K562 (cell line): ENCODE data around the gene SPATA33. TPM values are rescaled to one million over a fixed set of nuclear protein-coding genes. Genes with fewer than 3 reads are reported as not detected.

Experiments
- ATAC-seq: fragments of 200-7000 bp; cut with Tn5 transposase; 3 replicates; pipeline ENCODE4 v1.9.1; 2020; ENCODE audit warnings: moderate library complexity
- BruUV-seq: library from RNA; stranded (reverse); fragments of 400-500 nt; replicated peaks from 2 replicates; lab custom pipeline; 2021; lab: Mats Ljungman, UMichigan
- CTCF ChIA-PET: fragments of 300-600 bp; formaldehyde crosslinking; extraction: SDS; loops from one replicate; lab custom pipeline; 2021; ENCODE audit warnings: low intra/inter-chr PET ratio; lab: Yijun Ruan, JAX
- POLR2A ChIA-PET: fragments of 300-600, 350-650 bp; sonication (Branson Sonifier 250); formaldehyde crosslinking; extraction: SDS; loops from one replicate; lab custom pipeline; 2021; ENCODE audit warnings: antibody characterized with exemption, inconsistent platforms; lab: Yijun Ruan, JAX
- DNase-seq, 4 experiments: peaks; one replicate each; pipeline versions ENCODE4 v3.0.0 to v3.0.0-alpha.2; 2011 to 2018; ENCODE audit warnings: low spot score in 3 of 4, mixed read lengths in 3 of 4; ENCODE audit errors: extremely low read depth in 1 of 4
- FAIRE-seq: peaks from 2 replicates; lab custom pipeline; 2011; peaks lifted over from hg19 to GRCh38; lab: Jason Lieb, UNC
- H2AFZ ChIP-seq: 2 replicates; pipeline ENCODE4 v1.6.0; 2011; ENCODE audit warnings: low read depth, low read length, control low read depth, inconsistent platforms
- H3K27ac ChIP-seq: fragments of 200-600 bp; 3 replicates; pipeline ENCODE4 v1.8.0; 2011; ENCODE audit warnings: low read depth, mild to moderate bottlenecking, control low read depth, inconsistent platforms, low read length, moderate library complexity, mixed read lengths; ENCODE audit errors: extremely low read depth
- H3K27me3 ChIP-seq, 2 experiments: fragments of 300-600 bp in 1 of 2; 2 replicates in 1 of 2; 3 replicates in 1 of 2; pipeline versions ENCODE4 v1.6.0 to v1.8.0; 2011; ENCODE audit warnings: inconsistent platforms in 2 of 2, low read length in 2 of 2, mild to moderate bottlenecking in 1 of 2, mixed read lengths in 1 of 2, moderate library complexity in 1 of 2; ENCODE audit not compliant: control insufficient read depth in 2 of 2, insufficient read depth in 2 of 2
- H3K36me3 ChIP-seq: fragments of 300-600 bp; 3 replicates; pipeline ENCODE4 v1.8.0; 2011; ENCODE audit warnings: mild to moderate bottlenecking, low read length, inconsistent platforms; ENCODE audit not compliant: control insufficient read depth, insufficient read depth
- H3K4me1 ChIP-seq, 2 experiments: fragments of 200-600 bp in 1 of 2; replicated peaks in 1 of 2; 2 replicates in 1 of 2; 3 replicates in 1 of 2; pipeline versions ENCODE4 v1.5.1 to v1.8.0; 2011; ENCODE audit warnings: inconsistent platforms in 2 of 2, low read length in 2 of 2, mild to moderate bottlenecking in 1 of 2, mixed read lengths in 1 of 2, moderate library complexity in 1 of 2; ENCODE audit not compliant: control insufficient read depth in 2 of 2, insufficient read depth in 2 of 2
- H3K4me2 ChIP-seq: 2 replicates; pipeline ENCODE4 v1.6.1; 2011; ENCODE audit warnings: low read length, control low read depth, inconsistent platforms, mixed read lengths; ENCODE audit not compliant: insufficient read depth
- H3K4me3 ChIP-seq: fragments of 200-600 bp; sonication (generic), shearing (Covaris generic); 2 replicates; pipeline ENCODE4 v1.5.1; 2016; ENCODE audit warnings: control low read depth, inconsistent platforms
- H3K79me2 ChIP-seq: fragments of 200-600 bp; 3 replicates; pipeline ENCODE4 v1.8.0; 2011; ENCODE audit warnings: low read length, inconsistent platforms; ENCODE audit not compliant: control insufficient read depth, insufficient read depth
- H3K9ac ChIP-seq, 2 experiments: 2 replicates each; pipeline versions ENCODE4 v1.6.0 to v1.6.1; 2011; ENCODE audit warnings: low read depth in 2 of 2, low read length in 2 of 2, control low read depth in 1 of 2, inconsistent platforms in 1 of 2, mild to moderate bottlenecking in 1 of 2, mixed read lengths in 1 of 2; ENCODE audit not compliant: insufficient read depth in 1 of 2
- H3K9me1 ChIP-seq: one replicate; pipeline ENCODE4 v1.6.0; 2011; ENCODE audit warnings: inconsistent platforms, mild to moderate bottlenecking, low read length, moderate library complexity; ENCODE audit not compliant: control insufficient read depth, insufficient read depth
- H3K9me3 ChIP-seq: replicated peaks from 2 replicates; pipeline ENCODE4 v1.5.1; 2011; ENCODE audit warnings: low read depth, low read length, inconsistent platforms; ENCODE audit not compliant: control insufficient read depth, insufficient read depth
- H4K20me1 ChIP-seq: replicated peaks from 2 replicates; pipeline ENCODE4 v1.6.1; 2011; ENCODE audit warnings: low read length, inconsistent platforms, mixed read lengths; ENCODE audit not compliant: control insufficient read depth, insufficient read depth
- CBFB ChIP-seq: sonication (generic); formaldehyde crosslinking; IDR thresholded peaks from 2 replicates; pipeline ENCODE4 v1.4.0; 2020; ENCODE audit warnings: mild to moderate bottlenecking, missing genetic modification reagents
- CREB1 ChIP-seq, 2 experiments: sonication (generic) in 1 of 2; formaldehyde crosslinking in 1 of 2; IDR thresholded peaks; 2 replicates each; pipeline versions ENCODE4 v1.6.1 to v1.8.0; 2012 to 2022; ENCODE audit warnings: inconsistent platforms in 1 of 2, mild to moderate bottlenecking in 1 of 2, missing genetic modification reagents in 1 of 2, moderate library complexity in 1 of 2
- ELK1 ChIP-seq: sonication (generic); formaldehyde crosslinking; IDR thresholded peaks from 2 replicates; pipeline ENCODE4 v1.8.1; 2022; ENCODE audit warnings: missing genetic modification reagents
- MAZ ChIP-seq, 2 experiments: fragments of 450-650 bp in 1 of 2; sonication (generic) in 1 of 2; formaldehyde crosslinking; IDR thresholded peaks in 1 of 2; conservative IDR thresholded peaks in 1 of 2; 2 replicates each; pipeline versions ENCODE4 v1.4.0 to v1.5.0; 2020; ENCODE audit warnings: mild to moderate bottlenecking in 1 of 2, missing genetic modification reagents in 1 of 2
- NFRKB ChIP-seq: fragments of 450-650 bp; IDR thresholded peaks from 2 replicates; pipeline ENCODE4 v1.6.1; 2016; ENCODE audit warnings: low read depth
- NRF1 ChIP-seq, 2 experiments: fragments of 450-650 bp; IDR thresholded peaks in 1 of 2; conservative IDR thresholded peaks in 1 of 2; 2 replicates each; pipeline ENCODE4 v1.6.1; 2014; ENCODE audit warnings: mild to moderate bottlenecking in 2 of 2
- RAD21 ChIP-seq, 2 experiments: fragments of 250-450 bp in 1 of 2; fragments of 450-650 bp in 1 of 2; sonication (Bioruptor Pico) in 1 of 2; formaldehyde crosslinking in 1 of 2; IDR thresholded peaks in 1 of 2; conservative IDR thresholded peaks in 1 of 2; 2 replicates each; pipeline versions ENCODE4 v1.4.0 to v1.8.0; 2020 to 2022; ENCODE audit warnings: mild to moderate bottlenecking in 2 of 2, moderate library complexity in 1 of 2
- RBM17 ChIP-seq: fragments of 200-400 bp; formaldehyde crosslinking; IDR thresholded peaks from 2 replicates; pipeline ENCODE4 v1.6.1; 2017; ENCODE audit warnings: low read depth, mild to moderate bottlenecking, low read length, borderline replicate concordance
- SMC3 ChIP-seq: conservative IDR thresholded peaks from 2 replicates; pipeline ENCODE4 v1.6.1; 2011; ENCODE audit warnings: low read depth, low read length, improper control_type of control experiment; ENCODE audit not compliant: insufficient read depth
- SNIP1 ChIP-seq: fragments of 450-650 bp; IDR thresholded peaks from 2 replicates; pipeline ENCODE4 v1.7.1; 2017; ENCODE audit warnings: low read depth, mild to moderate bottlenecking
- TEAD1 ChIP-seq, 2 experiments: fragments of 450-650 bp in 1 of 2; sonication (generic) in 1 of 2; formaldehyde crosslinking; IDR thresholded peaks; 2 replicates each; pipeline versions ENCODE4 v1.4.0 to v1.8.0; 2020 to 2022; ENCODE audit warnings: mild to moderate bottlenecking in 2 of 2, missing genetic modification reagents in 1 of 2
- TEAD4 ChIP-seq, 2 experiments: sonication (generic) in 1 of 2; formaldehyde crosslinking in 1 of 2; IDR thresholded peaks; 2 replicates each; pipeline versions ENCODE4 v1.6.1 to v1.8.0; 2012 to 2022; ENCODE audit warnings: borderline replicate concordance in 1 of 2, inconsistent platforms in 1 of 2, low read length in 1 of 2, mild to moderate bottlenecking in 1 of 2, missing genetic modification reagents in 1 of 2
- TRIM24 ChIP-seq, 2 experiments: fragments of 450-650 bp; IDR thresholded peaks; 2 replicates each; pipeline ENCODE4 v1.6.1; 2016
- ZNF280B ChIP-seq: fragments of 250-450 bp; sonication (Bioruptor Pico); IDR thresholded peaks from 2 replicates; pipeline ENCODE4 v1.5.1; 2021; ENCODE audit warnings: mild to moderate bottlenecking
- WGBS: fragments of 100-300 bp; shearing (Covaris generic); methylation state at CpG from one replicate; pipeline ENCODE4 v1.1.6; 2016; ENCODE audit warnings: low coverage, mixed read lengths; ENCODE audit not compliant: insufficient coverage; ENCODE audit errors: missing lambda C conversion rate; 5-methylcytosine and 5-hydroxymethylcytosine counted together
- in situ Hi-C: fragments of 300-500 bp; cut with MboI; formaldehyde crosslinking; loops from 4 replicates; pipeline ENCODE4 v1.15.0; 2018; ENCODE audit warnings: inconsistent platforms, mixed read lengths
- intact Hi-C: fragments of 100-400 bp; cut with micrococcal nuclease; formaldehyde crosslinking; loops from 2 replicates; pipeline ENCODE4 v1.14.2; 2022
- polyA plus RNA-seq, 8 experiments: library from polyadenylated mRNA; depleted of rRNA in 4 of 8; stranded (reverse) in 5 of 8; unstranded in 3 of 8; fragments of >200 nt; fragmentation: Nextera tagmentation in 2 of 8; fragmentation: Illumina TruSeq in 1 of 8; extraction: Ambion mirVana in 2 of 8; extraction: Trizol in 1 of 8; gene quantifications; 2 replicates each; pipeline versions ENCODE4 v1.2.1 to v1.2.3, GENCODE V29; 2011 to 2014; ENCODE audit warnings: inconsistent platforms in 1 of 8, missing spikeins in 1 of 8
- total RNA-seq, 7 experiments: library from RNA; depleted of rRNA in 6 of 7; stranded (reverse); fragments of >200 nt in 6 of 7; fragmentation: Illumina TruSeq in 2 of 7; extraction: Trizol in 2 of 7; gene quantifications; 2 replicates each; pipeline versions ENCODE4 v1.2.1 to v1.2.3, GENCODE V29; 2011 to 2021; ENCODE audit warnings: low replicate concordance in 1 of 7

The SPATA33 gene
- total and polyA plus RNA-seq, 9 of the 15 experiments (the other 6 are each of a cell fraction or from before 2014, with no cell fraction given), result 4.0 to 20.0 (median 11.8) TPM

- H3K4me2 ChIP-seq, result peak overlapping the region; percentile 86
- H3K79me2 ChIP-seq, result peaks cover 9% of the 10 kb centered on the region
- WGBS, result 2% methylated on average over 42 of the region's 78 CpGs
- peak overlapping the region; percentile 51 for H3K4me3 ChIP-seq
- peaks cover 11% of the 10 kb centered on the region for H3K9me1 ChIP-seq
- BruUV-seq, result TSS peak; percentile 50
- FAIRE-seq (no peak), ATAC-seq (peak; percentile 74), DNase-seq (peak; percentile 48 to 82 (median 62))
- H3K27me3 ChIP-seq, result no peaks in the 10 kb centered on the region
- peak overlapping the region; percentile 76 for H3K27ac ChIP-seq
- in situ Hi-C loops (loop anchor here (5.0 kb wide), 1 partner anchor 161 kb away; no protein-coding TSS in a partner anchor), intact Hi-C loops (loop anchor here (2.0 to 5.0 kb wide), 3 partner anchors 18 to 211 kb away; no protein-coding TSS in a partner anchor)
- peaks cover 13 to 64% of the 10 kb centered on the region in 2 experiments for H3K4me1 ChIP-seq
- ChIA-PET POLR2A (interaction anchor here (0.5 to 2.2 kb wide), 10 partner anchors 10 to 317 kb away, joined by 3 to 16 read pairs (median 3); partner anchors contain the start of gene CDK10), CTCF (interaction anchor here (0.6 to 2.7 kb wide), 2 partner anchors 142 to 160 kb away, joined by 3 to 18 read pairs; no protein-coding TSS in a partner anchor)
- H3K9ac ChIP-seq, result peak overlapping the region; percentile 70 to 93
- H4K20me1 ChIP-seq, result peaks cover 4% of the 10 kb centered on the region; the same call in 1 of the 2 replicates
- no peaks in the 10 kb centered on the region for H3K9me3 ChIP-seq
- H2AFZ ChIP-seq, result peak overlapping the region; percentile 79
- H3K36me3 ChIP-seq, result peaks cover 26% of the 10 kb centered on the region; the same call in 2 of the 3 replicates
- TF ChIP-seq MAZ (CRISPR knock-in tag; conservative IDR thresholded peaks at IDR 0.05 in 1 of 2, IDR thresholded peaks at IDR 0.05 in 1 of 2) (peak in 1 of 2 experiments; percentile 25; a peak in 1 of 4 replicates), TRIM24 (IDR thresholded peaks at IDR 0.05) (no peak), ELK1 (CRISPR knock-in tag) (0 out of 2 replicates have a peak, but pooled peaks have one; percentile 77), RBM17 (no peak), TEAD4 (IDR thresholded peaks at IDR 0.05; ENCODE audit: low read length) (no peak), TEAD4 (CRISPR knock-in tag; IDR thresholded peaks at IDR 0.05; ENCODE audit: borderline replicate concordance) (0 out of 2 replicates have a peak, but pooled peaks have one; percentile 72), NFRKB (no peak), TEAD1 (CRISPR knock-in tag; IDR thresholded peaks at IDR 0.05) (peak in 1 of 2 experiments; percentile 60; a peak in 1 of 4 replicates), SNIP1 (peak; percentile 86), CBFB (CRISPR knock-in tag) (peak; percentile 85), SMC3 (0 out of 2 replicates have a peak, but pooled peaks have one; percentile 2), RAD21 (CRISPR knock-in tag; conservative IDR thresholded peaks at IDR 0.05 in 1 of 2, IDR thresholded peaks at IDR 0.05 in 1 of 2) (peak in 1 of 2 experiments; percentile 34; a peak in 1 of 4 replicates), NRF1 (conservative IDR thresholded peaks at IDR 0.05 in 1 of 2, IDR thresholded peaks at IDR 0.05 in 1 of 2) (peak in 1 of 2 experiments; percentile 20), ZNF280B (CRISPR knock-in tag) (no peak), CREB1 (IDR thresholded peaks at IDR 0.05) (peak; percentile 59; the same call in 1 of the 2 replicates), CREB1 (CRISPR knock-in tag; IDR thresholded peaks at IDR 0.05) (no peak; the same call in 1 of the 2 replicates)
Measured at GRCh38 chr16:89700649-89701424, 43.2 kb downstream of the SPATA33 start.
